ENCODE data around the gene IPO9. TPM values are rescaled to one million over a fixed set of nuclear protein-coding genes. Genes with fewer than 3 reads are reported as not detected.

IPO9 gene
- total RNA-seq, 1 experiment from 2014 or later = 80.6 TPM

GRCh38 chr1:201876148-201876818 is 47.3 kb downstream of the IPO9 start:
- no peak for DNase-seq (ENCODE audit: low read depth, low spot score)
- ATAC-seq = peak; percentile 61
- RAD21 ChIA-PET (ENCODE audit: low non-redundant PET in 1 of 2, low total read pairs in 2 of 2, uncharacterized antibody in 2 of 2, unreplicated experiment in 2 of 2) = no interaction called here

More at GRCh38 chr1:201876148-201876818, 47.3 kb downstream of the IPO9 start:
- H3K4me2 ChIP-seq (ENCODE audit: low read length) = no peak overlapping the region
- no peak overlapping the region for H3K4me3 ChIP-seq (replicated peaks in 1 of 2; ENCODE audit: low read depth in 1 of 2, low read length in 2 of 2)
- H3K9me3 ChIP-seq (ENCODE audit: control insufficient read depth in 1 of 2, insufficient read depth in 1 of 2, low read depth in 1 of 2, low read length in 2 of 2) = no peaks in the 10 kb centered on the region
- H2AFZ ChIP-seq (ENCODE audit: low read depth, low read length, poor library complexity, severe bottlenecking) = no peak overlapping the region
- ChIA-PET CTCF (interaction anchor here (0.6 kb wide), 1 partner anchor 9 kb away, joined by 3 read pairs; no protein-coding TSS in a partner anchor), POLR2A (no interaction called here)
- no peaks in the 10 kb centered on the region for H3K79me2 ChIP-seq (ENCODE audit: insufficient read depth, low read length)
- H3K9me2 ChIP-seq (ENCODE audit: insufficient read depth) = no peaks in the 10 kb centered on the region
- TF ChIP-seq RAD21 (IDR thresholded peaks at IDR 0.05; ENCODE audit: low read depth) (peak; percentile 44), EGR1 (IDR thresholded peaks at IDR 0.05; ENCODE audit: low read depth) (no peak), CTCF (IDR thresholded peaks at IDR 0.05 in 2 of 3, conservative IDR thresholded peaks at IDR 0.05 in 1 of 3; ENCODE audit: borderline replicate concordance in 1 of 3, insufficient read depth in 1 of 3, low read depth in 2 of 3, low read length in 2 of 3) (peak; percentile 39 to 64 (median 55); a peak in 5 of 6 replicates)
- peaks cover 21 to 47% of the 10 kb centered on the region in 2 experiments; a peak in 3 of 4 replicates for H3K36me3 ChIP-seq (ENCODE audit: control insufficient read depth in 1 of 2, insufficient read depth in 2 of 2, low read length in 2 of 2)
- no TSS peak for BruUV-seq (replicated peaks)
- no peaks in the 10 kb centered on the region; the same call in 1 of the 2 replicates for H4K20me1 ChIP-seq (ENCODE audit: insufficient read depth)
- peaks cover 0 to 9% of the 10 kb centered on the region in 2 experiments; a peak in 1 of 4 replicates for H3K4me1 ChIP-seq (ENCODE audit: control insufficient read depth in 1 of 2, insufficient read depth in 2 of 2, low read length in 2 of 2)
- H3K27ac ChIP-seq (ENCODE audit: low read depth, low read length) = no peak overlapping the region
- H3K27me3 ChIP-seq (ENCODE audit: insufficient read depth, low read length) = no peaks in the 10 kb centered on the region
- intact Hi-C loops (cut with micrococcal nuclease) = loop anchor here (5.0 kb wide), 1 partner anchor 344 kb away; no protein-coding TSS in a partner anchor
- no peak overlapping the region for H3K9ac ChIP-seq (ENCODE audit: low read length)
